Measurements from ENCODE around the gene TMC3. TPM values are rescaled to one million over a fixed set of nuclear protein-coding genes. Genes with fewer than 3 reads are reported as not detected.
A peak's percentile ranks its signal among the peaks of the same experiment; 100 is the strongest.

The TMC3 gene
- total RNA-seq, 1 donor from 2014 or later, result 0.07 TPM

GRCh38 chr15:81294516-81294880 lies 79.5 kb downstream of the TMC3 start:
- no peak overlapping the region for H3K27ac Mint-ChIP-seq

GRCh38 chr15:81293728-81294515 lies 80.1 kb downstream of the TMC3 start:
- H3K27me3 Mint-ChIP-seq, result peaks cover 5% of the 10 kb centered on the region
- H3K27ac Mint-ChIP-seq, result no peak overlapping the region
- TF ChIP-seq, protein P1, sequence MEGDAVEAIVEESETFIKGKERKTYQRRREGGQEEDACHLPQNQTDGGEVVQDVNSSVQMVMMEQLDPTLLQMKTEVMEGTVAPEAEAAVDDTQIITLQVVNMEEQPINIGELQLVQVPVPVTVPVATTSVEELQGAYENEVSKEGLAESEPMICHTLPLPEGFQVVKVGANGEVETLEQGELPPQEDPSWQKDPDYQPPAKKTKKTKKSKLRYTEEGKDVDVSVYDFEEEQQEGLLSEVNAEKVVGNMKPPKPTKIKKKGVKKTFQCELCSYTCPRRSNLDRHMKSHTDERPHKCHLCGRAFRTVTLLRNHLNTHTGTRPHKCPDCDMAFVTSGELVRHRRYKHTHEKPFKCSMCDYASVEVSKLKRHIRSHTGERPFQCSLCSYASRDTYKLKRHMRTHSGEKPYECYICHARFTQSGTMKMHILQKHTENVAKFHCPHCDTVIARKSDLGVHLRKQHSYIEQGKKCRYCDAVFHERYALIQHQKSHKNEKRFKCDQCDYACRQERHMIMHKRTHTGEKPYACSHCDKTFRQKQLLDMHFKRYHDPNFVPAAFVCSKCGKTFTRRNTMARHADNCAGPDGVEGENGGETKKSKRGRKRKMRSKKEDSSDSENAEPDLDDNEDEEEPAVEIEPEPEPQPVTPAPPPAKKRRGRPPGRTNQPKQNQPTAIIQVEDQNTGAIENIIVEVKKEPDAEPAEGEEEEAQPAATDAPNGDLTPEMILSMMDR (conservative IDR thresholded peaks at IDR 0.05), result peak; percentile 26
- no peak overlapping the region for H3K4me3 Mint-ChIP-seq
- peaks cover 8% of the 10 kb centered on the region for H3K4me1 Mint-ChIP-seq (ENCODE audit: unreplicated experiment)
- no peaks in the 10 kb centered on the region for H3K36me3 Mint-ChIP-seq
- DNase-seq (ENCODE audit: extremely low spot score, unreplicated experiment), result no peak
- H3K9me3 Mint-ChIP-seq, result no peaks in the 10 kb centered on the region

More at GRCh38 chr15:81294516-81294880, 79.5 kb downstream of the TMC3 start:
- DNase-seq (ENCODE audit: extremely low spot score, unreplicated experiment), result no peak
- Mint-ChIP-seq H3K36me3 (no peaks in the 10 kb centered on the region), H3K27me3 (peaks cover 5% of the 10 kb centered on the region), H3K4me3 (no peak overlapping the region), H3K4me1 (ENCODE audit: unreplicated experiment) (peaks cover 8% of the 10 kb centered on the region), H3K9me3 (no peaks in the 10 kb centered on the region)
- TF ChIP-seq, protein P1 (conservative IDR thresholded peaks at IDR 0.05), result peak; percentile 3

DNA sequence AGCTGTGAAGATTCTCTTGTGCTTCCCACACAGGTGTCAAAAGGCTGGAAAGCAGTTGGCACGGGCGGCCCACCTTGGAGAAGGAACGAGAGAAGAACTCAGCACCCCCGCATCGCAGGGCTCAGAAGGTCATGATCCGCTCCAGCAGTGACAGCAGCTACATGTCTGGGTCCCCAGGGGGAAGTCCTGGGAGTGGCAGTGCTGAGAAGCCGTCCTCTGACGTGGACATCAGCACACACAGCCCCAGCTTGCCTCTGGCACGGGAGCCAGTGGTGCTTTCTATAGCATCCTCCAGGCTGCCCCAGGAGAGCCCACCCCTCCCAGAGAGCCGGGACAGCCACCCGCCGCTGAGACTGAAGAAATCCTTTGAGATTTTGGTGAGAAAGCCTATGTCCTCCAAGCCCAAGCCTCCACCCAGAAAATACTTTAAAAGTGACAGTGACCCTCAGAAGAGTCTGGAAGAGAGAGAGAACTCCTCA lies 81.5 kb downstream of the TMC3 start:
- Mint-ChIP-seq H3K4me1 (ENCODE audit: unreplicated experiment) (peaks cover 8% of the 10 kb centered on the region), H3K36me3 (no peaks in the 10 kb centered on the region), H3K27me3 (peaks cover 5% of the 10 kb centered on the region), H3K4me3 (no peak overlapping the region), H3K27ac (no peak overlapping the region), H3K9me3 (no peaks in the 10 kb centered on the region)
- no peak for DNase-seq (ENCODE audit: extremely low spot score, unreplicated experiment)
- TF ChIP-seq, protein P1 (conservative IDR thresholded peaks at IDR 0.05), result no peak

DNA sequence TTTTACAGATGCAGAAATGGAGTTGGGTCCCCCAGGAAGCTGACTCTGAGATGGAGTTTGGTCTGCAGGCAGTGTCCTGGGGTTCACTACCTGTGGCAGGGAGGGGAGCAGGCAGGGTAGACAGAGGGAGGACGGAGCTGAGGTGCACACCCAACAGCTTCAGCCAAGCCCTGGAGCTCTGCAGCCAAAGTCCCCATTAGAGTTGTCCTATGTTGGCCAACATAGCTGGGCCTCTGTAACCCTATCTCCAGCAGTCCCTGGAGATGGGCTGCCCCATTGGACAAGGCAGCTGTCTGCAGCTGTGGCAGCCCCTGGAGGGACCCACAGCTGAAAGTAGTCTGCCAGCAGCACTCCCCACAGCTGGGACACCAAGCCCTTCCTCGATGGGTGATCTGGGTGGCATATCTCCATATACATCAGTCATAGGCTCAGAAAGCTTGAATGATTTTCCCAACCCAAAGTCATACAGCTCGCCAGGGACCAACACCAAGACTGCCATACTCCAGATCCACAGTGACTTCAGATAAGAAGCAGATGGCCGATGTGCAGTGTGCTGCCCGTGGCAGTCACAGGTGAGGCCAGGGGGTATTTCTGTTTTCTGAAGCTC lies 82.0 kb downstream of the TMC3 start:
- H3K27ac Mint-ChIP-seq, result no peak overlapping the region
- H3K36me3 Mint-ChIP-seq, result no peaks in the 10 kb centered on the region
- TF ChIP-seq, protein P1 (conservative IDR thresholded peaks at IDR 0.05), result no peak
- DNase-seq (ENCODE audit: extremely low spot score, unreplicated experiment), result no peak
- peaks cover 5% of the 10 kb centered on the region for H3K27me3 Mint-ChIP-seq
- H3K9me3 Mint-ChIP-seq, result no peaks in the 10 kb centered on the region
- no peak overlapping the region for H3K4me3 Mint-ChIP-seq
- H3K4me1 Mint-ChIP-seq (ENCODE audit: unreplicated experiment), result peaks cover 8% of the 10 kb centered on the region

- Mint-ChIP-seq H3K4me1 (ENCODE audit: unreplicated experiment) (peaks cover 4% of the 10 kb centered on the region), H3K27ac (no peak overlapping the region), H3K27me3 (no peaks in the 10 kb centered on the region), H3K4me3 (no peak overlapping the region), H3K9me3 (no peaks in the 10 kb centered on the region), H3K36me3 (no peaks in the 10 kb centered on the region)
- DNase-seq (ENCODE audit: extremely low spot score, unreplicated experiment), result no peak
- TF ChIP-seq, protein P1 (conservative IDR thresholded peaks at IDR 0.05), result no peak
These were observed 84.1 kb downstream of the TMC3 start for GRCh38 chr15:81289910-81290309.
